ENCODE measurements around the gene ANKRD37.
A peak's percentile ranks its signal among the peaks of the same experiment; 100 is the strongest.

The ANKRD37 gene

DNA sequence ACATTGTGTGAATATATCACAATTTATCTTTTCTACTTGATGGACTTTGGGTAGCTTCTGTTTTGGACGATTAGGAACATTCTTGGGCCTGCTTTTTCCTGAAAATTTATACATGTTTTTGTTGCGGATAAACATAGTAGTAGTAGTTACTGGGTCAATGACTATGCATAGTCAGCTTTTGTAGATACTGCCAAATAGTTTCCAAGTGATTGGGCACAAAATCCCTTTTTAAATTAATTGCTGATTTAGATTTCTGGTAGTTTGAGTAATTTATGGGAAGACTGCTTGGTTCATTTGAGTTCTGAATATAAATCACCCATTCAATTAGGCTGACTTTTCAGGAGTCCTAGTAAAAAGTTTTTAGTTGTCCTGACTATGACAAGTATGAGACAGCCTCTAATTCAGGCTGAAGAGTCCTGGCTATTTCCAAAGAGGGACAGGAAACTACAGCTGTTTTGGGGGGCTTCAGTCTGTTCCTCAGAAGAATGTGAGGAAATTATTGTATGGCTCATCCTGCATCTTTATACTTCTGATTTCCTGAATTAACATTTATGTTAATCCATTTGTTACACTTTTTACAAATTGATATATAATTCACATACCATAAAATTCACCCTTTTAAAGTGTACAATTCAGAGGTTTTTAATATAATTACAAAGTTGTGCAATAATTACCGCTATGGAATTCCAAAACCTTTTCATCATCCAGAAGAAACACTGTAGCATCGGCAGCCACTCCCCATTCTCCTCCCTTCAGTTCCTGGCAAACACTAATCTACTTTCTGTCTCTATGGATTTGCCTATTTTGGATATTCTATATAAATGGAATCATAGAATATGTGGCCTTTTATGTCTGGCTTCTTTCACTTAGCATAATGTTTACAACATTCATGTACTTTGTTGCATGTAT lies 15.1 kb upstream of the ANKRD37 start:
- DNase-seq, result no peak

DNA sequence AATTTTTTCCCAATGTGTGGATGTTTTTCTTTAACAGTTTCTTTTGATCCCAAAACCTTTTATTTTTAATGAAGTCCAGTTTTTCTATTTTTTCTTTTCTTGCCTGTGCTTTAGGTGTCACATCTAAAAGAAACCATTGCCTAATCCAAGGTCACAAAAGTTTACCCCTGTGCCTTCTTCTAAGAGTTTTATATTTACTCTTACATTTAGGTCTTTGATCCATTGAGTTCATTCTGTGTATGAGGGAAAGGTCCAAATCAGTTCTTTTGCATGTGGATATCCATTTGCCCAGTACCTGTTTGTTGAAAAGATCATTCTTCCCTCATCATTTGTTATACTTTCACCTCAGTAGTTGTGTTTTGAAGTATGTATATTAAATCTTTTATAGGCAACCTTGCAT lies 13.9 kb upstream of the ANKRD37 start:
- no peak for DNase-seq

DNA sequence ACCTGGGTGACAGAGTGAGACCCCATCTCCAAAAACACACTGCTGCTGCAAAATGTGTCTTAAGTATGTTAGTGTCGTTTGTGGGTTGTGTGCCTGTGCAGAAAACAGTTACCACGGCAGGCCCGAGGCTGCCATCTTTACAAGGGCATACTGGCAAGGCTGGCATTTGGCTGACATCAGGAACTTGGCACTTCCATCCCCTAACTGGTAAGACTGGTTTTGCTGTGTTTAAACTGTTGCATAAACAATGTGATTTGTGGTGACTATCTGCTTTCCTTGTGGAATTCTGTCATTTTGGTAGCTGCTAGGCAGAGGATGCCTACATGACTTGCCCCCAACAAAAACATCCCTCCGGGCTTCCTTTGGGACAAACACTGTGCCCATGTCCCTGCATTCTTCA lies 13.2 kb upstream of the ANKRD37 start:
- DNase-seq, result no peak

DNA sequence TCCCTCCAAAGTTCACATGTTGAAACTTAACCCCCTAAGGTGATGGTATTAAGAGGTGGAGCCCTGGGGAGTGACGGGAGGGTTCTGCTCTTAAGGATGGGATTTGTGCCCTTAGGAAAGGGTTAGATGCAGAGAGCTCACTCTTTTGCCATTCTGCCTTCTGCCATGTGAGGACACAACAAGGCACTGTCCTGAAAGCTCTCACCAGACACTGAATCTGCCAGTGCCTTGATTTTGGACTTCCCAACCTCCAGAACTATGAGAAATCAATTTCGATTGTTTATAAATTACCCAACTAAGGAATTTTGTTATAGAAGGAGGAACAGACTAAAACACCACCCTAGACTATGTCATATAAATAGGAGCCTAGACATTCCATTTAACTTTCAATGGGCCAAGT lies 12.6 kb upstream of the ANKRD37 start:
- DNase-seq, result no peak

DNA sequence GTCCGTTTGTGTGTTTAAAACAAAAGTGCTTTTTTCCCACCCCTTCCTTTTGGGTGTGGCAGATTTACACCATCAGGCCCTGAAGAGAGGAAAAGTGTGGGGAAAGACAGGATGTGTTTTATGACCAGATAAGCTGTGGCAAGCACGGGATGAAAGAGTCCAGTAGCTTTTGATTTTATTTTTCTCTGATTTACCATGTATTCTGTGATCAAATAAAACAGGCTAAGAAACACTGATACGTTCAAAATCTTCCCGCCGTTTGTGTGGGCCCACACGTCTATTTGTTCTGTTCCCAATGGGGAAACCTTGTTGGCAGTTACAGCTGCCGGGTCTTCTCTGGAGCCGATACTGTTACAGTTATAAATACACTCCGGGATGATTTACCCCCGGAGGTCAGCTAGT lies 11.7 kb upstream of the ANKRD37 start:
- no peak for DNase-seq

DNA sequence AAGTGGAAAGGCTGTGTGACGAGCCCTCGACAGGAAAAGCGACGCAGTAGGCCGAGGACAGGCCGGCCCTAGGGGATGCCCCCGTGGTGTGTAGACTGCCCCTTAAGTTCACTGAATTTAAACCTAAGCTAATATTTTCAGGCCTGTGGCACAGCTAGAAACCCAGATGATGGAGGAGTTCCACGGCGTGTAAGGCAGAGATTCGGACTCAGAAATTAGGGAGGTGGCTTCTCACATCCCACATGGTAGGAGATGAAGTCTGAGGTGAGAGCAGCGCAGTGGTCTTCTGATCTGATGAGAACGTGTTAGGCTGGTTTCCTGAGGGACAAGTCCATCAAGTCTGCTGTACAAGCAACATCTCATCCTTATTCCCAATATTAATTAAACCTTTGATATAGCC lies 8.7 kb upstream of the ANKRD37 start:
- DNase-seq, result no peak

DNA sequence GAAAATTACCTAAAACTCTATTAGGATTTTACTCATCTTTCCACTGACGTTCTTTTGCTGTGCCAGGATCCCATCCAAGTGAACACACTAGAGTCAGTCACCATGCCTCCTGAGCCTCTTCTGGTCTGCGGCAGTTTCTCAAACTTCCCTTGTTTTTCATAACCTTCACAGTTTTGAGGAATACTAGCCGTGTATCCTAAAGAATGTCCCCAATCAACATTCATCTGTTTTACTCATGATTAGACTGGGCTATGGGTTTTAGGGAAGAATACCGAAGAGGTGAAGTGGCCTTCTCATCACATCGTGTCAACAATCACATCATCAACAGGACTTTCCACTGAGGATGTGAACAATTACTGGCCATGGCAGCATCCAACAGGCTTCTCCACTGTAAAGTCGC lies 5.7 kb upstream of the ANKRD37 start:
- DNase-seq, result no peak

DNA sequence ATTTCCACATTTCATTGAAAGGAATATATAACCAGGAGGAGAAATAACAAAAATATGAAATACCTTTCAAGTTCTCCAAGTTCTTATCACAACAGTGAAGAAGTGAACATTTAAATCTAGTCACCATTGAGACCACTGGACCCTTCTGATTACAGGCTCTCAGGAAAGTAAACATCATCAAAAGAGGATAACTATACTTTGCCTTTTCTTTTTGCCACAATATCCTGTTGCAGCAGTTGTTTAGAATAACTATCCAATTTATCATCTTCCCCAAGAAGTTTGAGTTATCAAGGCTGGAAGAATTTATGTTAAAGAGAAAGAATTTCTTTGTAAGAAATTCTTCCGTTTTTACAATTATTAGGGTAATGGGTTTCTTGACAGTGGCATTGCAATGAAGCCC lies 4.5 kb upstream of the ANKRD37 start:
- no peak for DNase-seq

DNA sequence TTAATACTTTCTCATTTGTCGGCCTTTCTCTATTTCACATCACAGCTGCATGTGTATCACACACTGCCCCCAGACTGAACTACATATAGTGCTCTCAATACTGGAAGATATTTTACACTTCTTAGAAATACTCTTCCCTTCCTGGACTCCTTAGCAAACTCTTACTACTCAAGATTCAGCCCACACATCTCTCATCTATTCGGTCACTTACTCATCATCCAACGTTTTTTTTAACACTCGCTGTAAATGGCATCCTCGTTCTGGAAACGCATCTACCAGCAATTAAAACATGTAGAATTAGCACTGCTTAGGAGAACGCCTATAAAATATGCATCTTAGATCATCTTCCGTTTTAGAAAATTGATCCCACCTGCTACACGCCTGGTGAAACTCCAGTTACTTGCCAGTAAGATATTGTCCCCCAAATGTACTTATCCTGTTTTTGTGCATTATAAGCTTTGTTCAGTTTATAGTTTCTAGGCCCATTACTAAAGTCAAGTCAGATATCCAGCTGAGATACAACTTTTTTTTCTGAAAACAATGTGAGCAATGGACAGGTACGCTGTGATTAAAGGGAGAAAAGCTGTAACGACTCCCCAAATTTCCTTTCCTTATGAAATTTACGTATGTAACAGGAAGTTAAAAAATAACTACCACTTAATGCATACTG lies 1.9 kb upstream of the ANKRD37 start:
- peak; percentile 9 for DNase-seq

DNA sequence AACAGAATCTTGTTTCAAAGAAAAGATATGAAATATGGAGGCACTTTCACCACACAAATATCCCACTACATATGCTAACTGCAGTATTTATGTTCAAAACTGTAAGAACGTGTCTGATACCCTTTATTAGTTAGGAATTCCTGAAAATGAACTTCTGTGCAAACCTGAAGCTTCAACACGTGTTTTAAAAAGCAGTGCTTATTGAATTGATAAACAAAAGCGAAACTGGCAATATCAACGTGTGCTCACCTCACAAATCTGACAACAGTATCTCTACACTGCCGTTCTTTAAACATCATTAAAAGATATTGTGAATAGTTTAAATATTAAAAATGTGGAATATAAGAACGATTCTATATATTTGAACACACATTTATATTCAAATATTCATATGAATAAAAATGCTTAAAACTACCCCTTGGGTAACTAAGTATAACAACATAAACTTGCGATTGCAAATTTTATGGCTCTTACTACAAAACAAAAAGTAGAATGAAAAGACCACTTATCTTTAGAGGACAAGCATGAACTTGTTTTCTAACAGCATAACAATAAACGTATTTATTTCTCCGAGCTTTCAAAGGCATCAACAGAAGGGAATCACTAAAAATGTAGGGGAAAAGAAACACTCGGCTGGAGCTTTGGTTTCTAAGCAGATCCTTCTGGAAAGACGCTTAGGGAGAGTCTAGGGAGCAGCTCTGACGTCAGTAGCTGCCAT lies 1.2 kb upstream of the ANKRD37 start, which contains the start of gene LRP2BP:
LRP2BP (minus strand) TSS at position 687 of the 718 bp plus-strand sequence. CDS start 17,738 bp downstream, outside the sequence.
- no peak for DNase-seq

DNA sequence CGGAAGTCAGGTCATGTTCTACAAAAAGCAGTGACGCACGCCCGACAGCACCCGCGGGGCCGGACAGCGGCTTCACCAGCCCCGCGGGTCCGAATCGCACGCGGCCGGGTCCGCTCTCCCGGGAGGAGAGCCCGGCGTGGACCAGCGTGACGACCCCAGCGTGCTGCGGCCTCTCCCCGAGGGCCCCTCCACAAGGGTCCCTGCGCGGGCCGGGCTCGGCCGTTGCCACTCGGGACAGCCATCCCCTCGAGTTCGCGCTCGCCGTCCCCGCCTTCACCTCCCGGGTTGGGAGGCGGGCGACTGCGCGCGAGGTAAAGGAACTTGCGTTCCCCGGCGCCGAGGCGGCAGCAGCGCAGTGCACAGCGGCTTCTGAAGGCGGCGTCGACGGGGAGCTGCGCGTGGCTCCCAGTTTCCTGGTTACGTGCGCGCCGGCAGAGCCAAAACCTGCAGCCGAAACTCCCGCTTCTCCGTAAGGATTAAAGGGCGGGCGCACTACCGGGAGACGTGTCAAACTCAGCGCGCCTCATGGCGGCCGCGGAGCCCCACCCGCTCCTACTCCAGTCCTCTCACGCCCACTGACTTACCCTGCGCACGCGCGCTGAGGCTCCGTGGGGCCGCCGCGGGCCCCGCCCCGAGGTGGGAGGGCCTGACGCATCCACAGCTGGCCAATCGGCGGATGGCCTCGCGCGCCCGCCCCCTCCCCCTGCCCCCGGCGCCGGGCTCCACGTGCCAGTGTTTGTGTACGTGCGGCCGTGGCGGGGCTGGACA lies 501 bp upstream of the ANKRD37 start:
- peak; percentile 96 for DNase-seq

DNA sequence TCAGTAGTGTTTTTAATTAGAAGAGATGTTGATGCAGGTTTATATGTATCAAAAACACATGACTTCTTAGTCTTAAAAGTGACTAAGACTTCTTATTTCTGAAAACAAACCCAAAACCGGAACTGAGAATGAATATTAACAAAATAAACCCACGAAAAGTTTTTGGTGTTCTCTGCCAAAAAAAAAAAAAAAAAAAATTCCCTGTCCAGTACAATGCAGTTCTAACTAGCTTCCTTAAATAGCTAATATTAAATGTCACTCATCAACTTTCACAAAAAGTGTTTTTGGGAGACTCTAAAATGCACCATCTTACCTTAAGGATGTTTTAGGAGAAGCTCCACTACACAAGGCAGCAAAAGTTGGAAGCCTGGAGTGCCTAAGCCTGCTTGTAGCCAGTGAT lies 2.0 kb downstream of the ANKRD37 start:
- no peak for DNase-seq

DNA sequence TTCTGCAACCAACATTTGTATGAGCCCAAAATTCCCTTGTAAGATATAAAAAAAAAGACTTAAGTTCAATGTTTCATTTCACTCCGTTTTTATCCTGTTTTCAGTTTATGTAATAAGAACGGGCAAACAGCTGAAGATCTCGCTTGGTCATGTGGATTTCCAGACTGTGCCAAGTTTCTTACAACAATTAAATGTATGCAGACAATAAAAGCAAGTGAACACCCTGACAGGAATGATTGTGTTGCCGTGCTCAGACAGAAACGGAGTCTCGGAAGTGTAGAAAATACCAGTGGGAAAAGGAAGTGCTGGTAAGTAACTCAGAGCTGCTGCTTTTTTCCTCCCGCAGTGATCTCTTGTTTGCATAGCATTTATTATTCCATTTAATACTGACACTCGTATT lies 2.8 kb downstream of the ANKRD37 start:
- no peak for DNase-seq

DNA sequence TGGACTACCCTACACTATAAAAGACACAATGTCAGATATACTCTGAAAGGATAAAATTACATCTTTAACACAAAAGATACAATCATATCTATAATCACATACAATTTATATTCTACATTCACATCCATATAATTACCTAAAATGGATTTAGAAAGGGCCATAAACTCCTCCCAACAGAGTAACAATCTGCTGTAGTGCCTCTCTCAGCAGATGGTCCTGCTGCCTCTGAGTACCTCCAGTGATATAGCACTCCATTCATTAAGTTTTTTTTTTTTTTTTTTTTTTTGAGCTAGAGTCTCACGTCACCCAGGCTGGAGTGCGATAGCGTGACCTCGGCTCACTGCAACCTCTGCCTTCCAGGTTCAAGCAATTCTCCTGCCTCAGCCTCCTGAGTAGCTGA lies 7.4 kb downstream of the ANKRD37 start:
- no peak for DNase-seq

DNA sequence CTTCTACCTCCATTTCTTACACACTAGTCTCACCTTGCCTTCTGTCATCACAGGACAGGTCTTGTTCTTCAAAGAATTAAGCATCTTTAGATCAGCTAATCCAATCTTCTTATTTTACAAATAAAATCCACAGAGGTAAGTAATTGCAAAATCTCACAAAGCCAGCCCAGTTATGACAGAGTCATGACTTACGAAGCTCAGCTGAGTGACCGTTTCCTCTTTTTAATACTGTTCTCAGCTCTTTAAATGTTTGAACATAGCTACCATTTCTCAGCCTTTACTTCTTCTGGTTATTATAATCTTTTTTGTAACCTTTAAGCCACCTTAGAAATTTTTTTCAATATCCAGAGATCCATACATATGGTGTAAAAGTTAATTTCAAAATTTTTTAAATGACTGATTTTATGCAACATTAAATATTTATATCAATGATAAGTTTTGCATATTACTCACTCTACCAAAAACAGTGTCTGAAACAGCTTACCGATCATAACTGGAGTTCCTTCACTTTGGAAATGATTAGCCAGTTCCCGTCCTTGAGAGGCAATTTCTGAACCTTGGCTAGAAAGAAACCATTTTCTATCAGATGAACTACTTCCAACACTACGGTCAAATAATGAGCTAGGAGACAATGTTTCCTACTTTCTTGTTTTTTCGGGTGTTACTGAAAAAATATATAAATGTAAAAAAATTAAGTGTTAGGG lies 8.8 kb downstream of the ANKRD37 start:
- no peak for DNase-seq

DNA sequence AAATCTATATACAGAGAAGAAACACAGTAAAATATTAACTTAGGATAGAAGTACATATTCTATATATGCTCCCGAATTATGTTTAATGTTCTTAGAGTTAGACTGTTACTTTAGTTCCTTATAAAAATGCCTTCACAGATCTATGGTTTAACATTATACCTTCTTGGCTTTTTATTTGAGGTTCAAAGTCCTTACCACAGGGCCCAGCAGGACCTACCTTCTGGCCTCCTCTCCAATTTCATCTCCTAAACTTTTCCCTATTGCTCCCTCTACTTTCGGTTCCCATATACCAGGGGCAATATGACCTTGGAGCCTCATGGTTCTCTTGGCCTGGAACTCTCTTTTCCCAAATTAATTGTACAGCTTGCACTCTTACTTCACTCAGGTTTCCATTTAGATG lies 11.8 kb downstream of the ANKRD37 start:
- no peak for DNase-seq

DNA sequence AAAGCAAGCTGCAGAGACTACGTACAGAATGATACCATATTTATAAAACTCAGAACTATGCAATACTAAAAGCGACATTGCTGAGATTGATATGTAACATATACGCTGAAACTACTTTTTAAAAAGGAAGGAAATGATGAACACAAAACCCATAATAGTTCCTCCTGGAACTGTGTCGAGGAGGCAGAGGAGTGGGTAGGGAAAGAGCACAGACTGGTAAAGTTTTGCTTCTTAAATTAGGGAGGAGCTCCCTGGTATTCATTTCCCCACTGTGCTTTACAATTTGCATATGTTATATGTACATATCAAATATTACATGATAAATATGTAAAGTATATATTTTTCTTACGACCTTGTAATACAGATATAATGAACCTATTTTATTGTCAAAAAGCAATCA lies 15.2 kb downstream of the ANKRD37 start:
- DNase-seq, result no peak

DNA sequence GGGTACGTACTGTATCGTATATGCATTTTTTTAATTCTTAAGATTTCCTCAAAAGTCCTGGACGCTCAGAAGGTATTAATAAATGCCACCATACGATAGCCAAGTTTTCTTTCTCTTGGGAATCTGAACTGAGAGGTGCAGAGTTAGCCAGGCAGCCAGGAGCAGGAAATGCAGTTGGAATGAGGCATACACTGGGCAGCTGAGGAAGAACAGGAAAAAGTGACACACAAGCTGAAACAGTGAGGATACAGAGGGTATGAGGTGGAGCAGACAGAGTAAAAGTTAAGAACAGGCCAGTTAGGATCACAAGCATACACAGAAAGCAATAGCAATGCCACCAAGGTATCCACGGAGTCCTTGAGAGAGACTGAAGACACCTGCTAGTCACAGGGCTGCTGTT lies 15.8 kb downstream of the ANKRD37 start:
- DNase-seq, result no peak

DNA sequence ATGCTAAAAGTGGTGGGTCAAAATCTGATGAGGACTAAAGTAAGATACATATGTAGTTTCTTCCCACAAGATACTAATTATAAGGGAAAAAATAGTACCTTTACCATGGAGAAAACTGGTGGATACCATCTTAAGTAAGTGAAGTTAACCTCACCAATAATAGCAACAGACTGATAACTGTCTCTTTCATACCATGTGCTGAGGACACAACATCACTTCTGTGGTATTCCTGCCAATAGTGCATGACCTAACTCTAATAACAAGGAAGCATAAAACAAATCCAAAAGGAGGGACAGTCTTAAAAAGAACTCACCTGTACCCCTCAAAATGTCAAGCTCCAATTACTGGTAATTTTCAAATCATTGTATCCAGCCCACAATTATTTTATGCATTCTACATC lies 20.3 kb downstream of the ANKRD37 start:
- no peak for DNase-seq

DNA sequence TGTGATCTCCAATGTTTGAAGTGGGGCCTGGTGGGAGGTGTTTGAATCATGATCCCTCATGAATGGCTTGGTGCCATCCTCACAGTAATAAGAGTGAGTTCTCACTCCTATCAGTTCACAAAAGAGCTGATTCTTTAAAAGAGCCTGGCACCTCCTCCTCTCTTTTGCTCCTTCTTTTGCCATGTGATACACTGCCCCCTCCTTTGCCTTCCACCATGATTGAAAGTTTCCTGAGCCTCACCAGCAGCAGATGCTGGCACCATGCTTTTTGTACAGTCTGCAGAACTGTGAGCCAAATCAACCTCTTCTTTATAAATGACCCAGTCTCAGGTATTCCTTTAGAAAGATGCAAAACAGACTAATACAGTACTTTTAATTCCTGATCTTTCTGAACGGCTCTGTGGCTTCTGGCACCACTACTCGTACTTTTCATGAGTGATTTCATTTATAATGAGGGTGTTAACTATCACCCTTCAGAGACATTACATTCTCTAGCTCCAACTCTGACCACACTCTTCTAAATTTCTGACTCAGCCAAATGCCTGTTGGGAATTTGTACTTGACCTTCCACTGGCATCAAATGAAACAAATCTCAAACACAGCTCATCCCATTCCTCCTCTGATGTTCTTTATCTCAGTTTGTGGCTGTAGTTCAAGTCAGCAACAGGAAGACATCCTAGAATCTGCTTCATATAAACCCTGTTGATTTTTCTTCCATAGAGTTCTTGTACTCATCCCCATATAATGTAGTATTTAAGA lies 24.9 kb downstream of the ANKRD37 start:
- DNase-seq, result no peak

DNA sequence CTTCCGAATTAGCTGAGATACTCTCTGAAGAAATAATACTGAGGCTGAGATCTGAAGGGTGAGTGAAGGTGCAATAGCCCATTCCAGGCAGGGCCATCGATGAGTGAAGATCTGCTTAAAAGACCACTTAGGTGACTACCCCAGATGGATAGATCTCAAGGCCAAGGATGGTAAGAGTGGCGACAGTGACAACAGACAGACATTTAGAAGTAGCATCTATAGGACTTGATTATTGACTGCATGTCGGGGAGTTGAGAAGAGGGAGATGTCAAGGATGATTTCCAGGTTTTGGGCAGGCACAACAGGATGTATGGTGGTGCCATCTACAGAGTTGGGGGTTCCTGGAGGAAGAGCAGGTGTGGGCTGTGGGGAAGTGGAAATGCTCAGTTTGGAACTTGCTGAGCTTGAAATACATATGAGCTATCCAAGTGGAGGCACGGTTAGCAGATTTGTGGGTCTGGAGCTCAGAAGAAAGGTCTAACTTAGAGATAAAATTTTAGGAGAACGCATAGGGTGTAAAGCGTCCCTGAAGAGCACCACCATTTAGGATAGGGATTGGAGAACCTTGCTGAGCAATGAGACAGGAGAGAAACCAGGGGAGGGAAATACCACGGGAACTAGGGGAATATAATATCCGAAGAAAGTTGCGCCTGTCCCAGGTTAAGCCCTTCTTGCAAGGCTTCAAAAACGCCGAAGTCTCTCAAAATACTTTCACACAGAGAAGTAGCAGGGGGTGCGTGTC lies 28.4 kb downstream of the ANKRD37 start:
- DNase-seq, result no peak
